ENCODE data around the gene MYLK. TPM values are rescaled to one million over a fixed set of nuclear protein-coding genes. Genes with fewer than 3 reads are reported as not detected.

The MYLK gene
- total and polyA plus RNA-seq, 2 of the 4 experiments (the other 2 are of a cell fraction) = 299 to 484 TPM

DNA sequence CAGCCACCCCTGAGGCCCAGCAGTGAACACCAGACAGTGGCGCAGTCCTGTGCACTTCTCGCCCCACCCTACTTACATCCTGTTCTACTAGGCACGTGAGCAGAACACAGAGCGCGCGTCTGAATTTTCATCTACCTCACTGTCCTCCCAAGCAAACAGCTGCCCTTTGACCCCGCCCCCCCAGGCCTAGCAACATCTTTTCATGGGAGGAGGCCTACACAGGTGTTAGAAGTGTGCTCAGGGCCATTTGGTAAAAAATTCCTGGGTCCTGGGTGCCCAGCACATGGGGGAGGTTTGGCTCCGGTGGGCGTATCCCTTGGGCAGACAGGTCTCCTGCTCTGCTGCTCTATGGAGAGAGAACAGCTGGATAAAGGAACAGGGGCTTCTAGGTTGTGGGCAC, 95.0 kb downstream of the MYLK start:
- TF ChIP-seq POLR2A (IDR thresholded peaks at IDR 0.05; ENCODE audit: low read depth, low read length) (no peak), SMC3 (IDR thresholded peaks at IDR 0.05; ENCODE audit: low read depth, low read length) (no peak), RAD21 (IDR thresholded peaks at IDR 0.05; ENCODE audit: low read length) (no peak), RFX5 (IDR thresholded peaks at IDR 0.05; ENCODE audit: low read depth, low read length) (no peak), NFE2L2 (IDR thresholded peaks at IDR 0.05; ENCODE audit: low read depth, low read length) (no peak), MAZ (IDR thresholded peaks at IDR 0.05; ENCODE audit: borderline replicate concordance, low read depth, low read length) (no peak), CEBPB (IDR thresholded peaks at IDR 0.05; ENCODE audit: low read depth, low read length) (no peak), CHD1 (IDR thresholded peaks at IDR 0.05; ENCODE audit: low read depth, low read length) (no peak), FOS (IDR thresholded peaks at IDR 0.05; ENCODE audit: low read depth, low read length) (no peak), MXI1 (IDR thresholded peaks at IDR 0.05; ENCODE audit: borderline replicate concordance, low read depth, low read length) (no peak), RCOR1 (IDR thresholded peaks at IDR 0.05; ENCODE audit: insufficient replicate concordance, low read length) (no peak), BHLHE40 (IDR thresholded peaks at IDR 0.05; ENCODE audit: low read depth, low read length) (no peak), MAFK (IDR thresholded peaks at IDR 0.05; ENCODE audit: low read depth, low read length) (no peak)
- TF ChIP-seq, protein P1, sequence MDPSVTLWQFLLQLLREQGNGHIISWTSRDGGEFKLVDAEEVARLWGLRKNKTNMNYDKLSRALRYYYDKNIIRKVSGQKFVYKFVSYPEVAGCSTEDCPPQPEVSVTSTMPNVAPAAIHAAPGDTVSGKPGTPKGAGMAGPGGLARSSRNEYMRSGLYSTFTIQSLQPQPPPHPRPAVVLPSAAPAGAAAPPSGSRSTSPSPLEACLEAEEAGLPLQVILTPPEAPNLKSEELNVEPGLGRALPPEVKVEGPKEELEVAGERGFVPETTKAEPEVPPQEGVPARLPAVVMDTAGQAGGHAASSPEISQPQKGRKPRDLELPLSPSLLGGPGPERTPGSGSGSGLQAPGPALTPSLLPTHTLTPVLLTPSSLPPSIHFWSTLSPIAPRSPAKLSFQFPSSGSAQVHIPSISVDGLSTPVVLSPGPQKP (IDR thresholded peaks at IDR 0.05; ENCODE audit: borderline replicate concordance, low read depth, low read length) = no peak
- TF ChIP-seq, protein P2, sequence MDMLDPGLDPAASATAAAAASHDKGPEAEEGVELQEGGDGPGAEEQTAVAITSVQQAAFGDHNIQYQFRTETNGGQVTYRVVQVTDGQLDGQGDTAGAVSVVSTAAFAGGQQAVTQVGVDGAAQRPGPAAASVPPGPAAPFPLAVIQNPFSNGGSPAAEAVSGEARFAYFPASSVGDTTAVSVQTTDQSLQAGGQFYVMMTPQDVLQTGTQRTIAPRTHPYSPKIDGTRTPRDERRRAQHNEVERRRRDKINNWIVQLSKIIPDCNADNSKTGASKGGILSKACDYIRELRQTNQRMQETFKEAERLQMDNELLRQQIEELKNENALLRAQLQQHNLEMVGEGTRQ (IDR thresholded peaks at IDR 0.05; ENCODE audit: low read depth, low read length) = no peak
- TF ChIP-seq, protein P3, sequence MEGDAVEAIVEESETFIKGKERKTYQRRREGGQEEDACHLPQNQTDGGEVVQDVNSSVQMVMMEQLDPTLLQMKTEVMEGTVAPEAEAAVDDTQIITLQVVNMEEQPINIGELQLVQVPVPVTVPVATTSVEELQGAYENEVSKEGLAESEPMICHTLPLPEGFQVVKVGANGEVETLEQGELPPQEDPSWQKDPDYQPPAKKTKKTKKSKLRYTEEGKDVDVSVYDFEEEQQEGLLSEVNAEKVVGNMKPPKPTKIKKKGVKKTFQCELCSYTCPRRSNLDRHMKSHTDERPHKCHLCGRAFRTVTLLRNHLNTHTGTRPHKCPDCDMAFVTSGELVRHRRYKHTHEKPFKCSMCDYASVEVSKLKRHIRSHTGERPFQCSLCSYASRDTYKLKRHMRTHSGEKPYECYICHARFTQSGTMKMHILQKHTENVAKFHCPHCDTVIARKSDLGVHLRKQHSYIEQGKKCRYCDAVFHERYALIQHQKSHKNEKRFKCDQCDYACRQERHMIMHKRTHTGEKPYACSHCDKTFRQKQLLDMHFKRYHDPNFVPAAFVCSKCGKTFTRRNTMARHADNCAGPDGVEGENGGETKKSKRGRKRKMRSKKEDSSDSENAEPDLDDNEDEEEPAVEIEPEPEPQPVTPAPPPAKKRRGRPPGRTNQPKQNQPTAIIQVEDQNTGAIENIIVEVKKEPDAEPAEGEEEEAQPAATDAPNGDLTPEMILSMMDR (conservative IDR thresholded peaks at IDR 0.05; ENCODE audit: low read depth, low read length) = no peak
- POLR2A ChIA-PET (ENCODE audit: unreplicated experiment) = interaction anchor here (0.6 kb wide), 1 partner anchor 15 kb away, joined by 3 read pairs; no protein-coding TSS in a partner anchor
- Histone ChIP-seq H2BK15ac (ENCODE audit: low read depth, low read length) (peak overlapping the region; percentile 74; the same call in 2 of the 3 replicates), H3K4ac (ENCODE audit: low read depth, low read length) (peak overlapping the region; percentile 95), H3K27me3 (ENCODE audit: control insufficient read depth, insufficient read depth, low read length) (no peaks in the 10 kb centered on the region), H3K36me3 (ENCODE audit: control insufficient read depth, insufficient read depth, low read length) (peaks cover 56% of the 10 kb centered on the region), H3K9ac (ENCODE audit: low read depth, low read length) (peak overlapping the region; percentile 47; the same call in 1 of the 2 replicates), H4K8ac (ENCODE audit: low read depth in 2 of 2, low read length in 2 of 2) (peak overlapping the region; percentile 76 to 88), H3K79me1 (ENCODE audit: low read depth in 1 of 2, low read length in 2 of 2) (peaks cover 36 to 83% of the 10 kb centered on the region in 2 experiments), H3K23ac (ENCODE audit: low read depth, low read length) (peak overlapping the region; percentile 84), H2BK20ac (ENCODE audit: low read depth, low read length) (peak overlapping the region; percentile 93), H3K4me2 (ENCODE audit: low read depth, low read length) (no peak overlapping the region), H2AFZ (replicated peaks; ENCODE audit: low read length, poor library complexity) (no peak overlapping the region), H2BK5ac (ENCODE audit: low read depth, low read length, poor library complexity, severe bottlenecking) (peak overlapping the region; percentile 97), H2AK9ac (replicated peaks; ENCODE audit: low read depth, low read length, poor library complexity) (peak overlapping the region; percentile 26), H3K9me3 (ENCODE audit: control insufficient read depth, insufficient read depth, low read length) (no peaks in the 10 kb centered on the region), H2AK5ac (ENCODE audit: low read depth, low read length) (peak overlapping the region; percentile 94), H3K14ac (replicated peaks; ENCODE audit: low read depth, low read length) (peak overlapping the region; percentile 73), H4K5ac (ENCODE audit: low read depth, low read length) (peak overlapping the region; percentile 87), H2BK120ac (ENCODE audit: low read depth, low read length) (peak overlapping the region; percentile 91), H3K56ac (ENCODE audit: extremely low read depth, insufficient read depth, low read length) (peak overlapping the region; percentile 23), H3K4me3 (ENCODE audit: insufficient read depth, low read depth, low read length) (no peak overlapping the region), H3K9me1 (ENCODE audit: insufficient read depth, low read length) (peaks cover 43% of the 10 kb centered on the region), H3K4me1 (ENCODE audit: control insufficient read depth, insufficient read depth, low read length) (peaks cover 42% of the 10 kb centered on the region), H4K20me1 (ENCODE audit: insufficient read depth, low read length) (no peaks in the 10 kb centered on the region), H4K91ac (ENCODE audit: insufficient read depth, low read depth, low read length) (peak overlapping the region; percentile 94), H3K27ac (ENCODE audit: insufficient read depth, low read length) (peak overlapping the region; percentile 81), H3K18ac (ENCODE audit: low read depth, low read length) (peak overlapping the region; percentile 59)
- CTCF ChIA-PET = interaction anchor here (0.7 to 0.8 kb wide), 2 partner anchors 17 to 30 kb away, joined by 3 read pairs; no protein-coding TSS in a partner anchor
- 100% methylated on average over 1 of the region's 9 CpGs; no CpG with 5 or more reads in 1 of the 2 experiments for WGBS, 2 experiments (ENCODE audit: extremely low coverage in 2 of 2, insufficient read length in 1 of 2)
- ATAC-seq (ENCODE audit: low read depth) (no peak), DNase-seq (no peak)
- intact Hi-C loops (cut with micrococcal nuclease) = no loop called here
- in situ Hi-C loops (cut with MboI; ENCODE audit: low sequenced_read_pairs) = no loop called here
- BruUV-seq (replicated peaks) = no TSS peak
- dilution Hi-C loops (cut with HindIII; ENCODE audit: low sequenced_read_pairs, unreplicated experiment) = no loop called here

All from IMR-90 (cell line).